GM12801 (cell line): ENCODE measurements around the gene CFAP99.

Experiments
- CTCF ChIP-seq: IDR thresholded peaks from one replicate; pipeline ENCODE4 v1.5.1; 2011; ENCODE audit warnings: control low read depth; ENCODE audit not compliant: insufficient read length; ENCODE audit errors: extremely low read depth

The CFAP99 gene

DNA sequence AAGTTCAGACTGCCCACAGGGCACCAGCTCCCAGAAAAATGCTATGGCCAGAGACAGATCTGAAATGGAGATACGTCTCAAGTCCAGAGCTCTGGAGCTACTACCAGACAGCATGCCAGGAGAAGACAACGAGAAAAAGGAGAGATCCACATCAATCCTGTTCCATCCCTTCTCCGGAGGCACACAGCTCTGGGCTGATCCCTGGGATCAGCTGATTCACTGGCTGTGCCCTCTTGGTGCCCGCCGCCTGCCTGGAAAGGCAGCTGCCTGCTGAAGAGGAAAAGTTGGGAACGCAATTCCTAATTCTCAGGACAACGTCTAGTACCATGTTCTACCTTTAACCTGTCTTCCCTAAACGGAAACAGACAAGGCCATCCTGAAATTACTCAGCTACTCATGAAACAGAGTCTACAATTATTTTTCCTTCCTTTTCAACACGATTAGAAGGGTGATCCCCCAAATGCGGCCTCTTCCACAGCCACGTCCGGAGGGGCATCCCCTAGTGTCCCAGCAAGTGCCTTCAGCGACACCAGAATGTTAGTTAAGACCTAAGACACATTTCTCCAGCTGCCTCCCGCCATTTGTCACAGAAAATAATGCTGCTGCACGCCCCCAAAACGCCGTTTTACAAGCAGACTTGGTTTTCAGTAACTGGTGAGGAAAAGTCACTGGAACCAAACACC, 2.7 kb upstream of the CFAP99 start:
- no peak for TF ChIP-seq CTCF

- no peak for TF ChIP-seq CTCF
These were observed 2.1 kb upstream of the CFAP99 start for GRCh38 chr4:2416564-2417225.

GRCh38 chr4:2417226-2417764, 1.5 kb upstream of the CFAP99 start:
- no peak for TF ChIP-seq CTCF

DNA sequence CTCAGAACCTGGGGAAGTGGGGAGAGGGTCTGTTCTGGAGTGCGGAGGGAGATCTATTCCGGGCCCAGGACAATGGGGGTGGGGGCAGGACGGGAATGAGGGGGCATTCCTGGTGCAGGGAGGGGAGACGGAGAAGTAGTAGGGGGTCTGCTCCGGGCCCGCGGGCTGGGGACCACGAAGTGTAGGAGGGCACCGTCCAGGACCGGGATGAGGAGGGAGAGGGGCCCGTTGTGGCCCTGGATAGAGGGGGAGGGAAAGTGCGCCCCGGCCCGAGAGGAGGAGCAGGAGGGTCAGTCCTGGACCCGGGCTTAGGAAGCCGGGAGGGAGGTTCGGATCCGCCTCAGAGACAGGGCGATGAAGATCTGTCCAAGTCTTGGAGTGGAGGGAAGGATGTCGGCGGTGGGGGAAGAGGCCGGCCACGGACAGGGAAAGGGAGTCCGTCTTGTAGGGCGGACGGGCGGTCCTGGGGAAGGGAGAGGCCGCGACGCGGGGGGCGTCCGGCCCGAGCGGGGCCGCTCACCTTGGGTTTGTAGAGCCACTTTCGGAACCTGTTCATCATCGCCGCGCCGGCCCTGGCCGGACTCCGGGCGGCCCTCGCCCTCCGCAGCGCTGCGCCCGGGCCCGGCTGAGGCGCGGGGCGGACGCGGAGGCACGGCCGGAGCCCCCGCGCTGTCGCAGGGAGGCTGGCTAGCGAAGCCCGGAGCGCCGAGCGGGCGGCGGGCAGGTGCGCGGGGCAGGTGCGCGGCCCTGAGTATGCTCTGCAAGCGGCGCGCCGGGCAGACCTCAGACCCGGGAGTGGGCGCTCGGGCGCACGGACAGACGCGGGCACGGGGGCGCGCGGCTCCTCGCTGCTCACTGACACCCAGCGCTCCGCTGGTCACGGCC, 748 bp upstream of the CFAP99 start, which contains the start of gene ZFYVE28:
Gene ZFYVE28 (minus strand): TSS at position 881 of the 885 bp plus-strand sequence. CDS start 322 bp downstream, at position 559.
- TF ChIP-seq CTCF, result no peak

- no peak for TF ChIP-seq CTCF
These were observed 1.1 kb downstream of the CFAP99 start for GRCh38 chr4:2419814-2420213.

- TF ChIP-seq CTCF, result no peak
These were observed 3.2 kb downstream of the CFAP99 start for GRCh38 chr4:2421928-2422327.

DNA sequence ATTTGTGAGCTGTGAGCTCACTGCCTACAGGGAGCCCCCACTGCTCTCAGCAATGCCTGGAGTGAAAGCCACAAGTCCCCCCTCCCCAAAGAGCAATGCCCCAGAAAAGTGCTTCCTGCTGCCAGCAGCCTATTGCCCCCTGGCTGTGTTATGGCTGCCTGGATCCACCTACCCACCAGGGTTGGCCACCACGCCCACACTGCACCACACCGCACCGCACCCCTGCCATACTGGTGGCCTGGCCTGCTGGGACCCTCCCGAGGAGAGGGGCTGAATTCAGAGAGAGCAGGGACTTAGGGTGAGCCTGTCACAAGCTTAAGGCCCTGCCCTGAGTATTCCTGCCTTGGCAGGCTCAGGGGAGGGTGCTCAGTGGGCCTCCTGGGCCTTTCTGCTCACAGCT, 4.3 kb downstream of the CFAP99 start:
- TF ChIP-seq CTCF, result no peak
